ENCODE measurements around the gene RPL22.

DNA sequence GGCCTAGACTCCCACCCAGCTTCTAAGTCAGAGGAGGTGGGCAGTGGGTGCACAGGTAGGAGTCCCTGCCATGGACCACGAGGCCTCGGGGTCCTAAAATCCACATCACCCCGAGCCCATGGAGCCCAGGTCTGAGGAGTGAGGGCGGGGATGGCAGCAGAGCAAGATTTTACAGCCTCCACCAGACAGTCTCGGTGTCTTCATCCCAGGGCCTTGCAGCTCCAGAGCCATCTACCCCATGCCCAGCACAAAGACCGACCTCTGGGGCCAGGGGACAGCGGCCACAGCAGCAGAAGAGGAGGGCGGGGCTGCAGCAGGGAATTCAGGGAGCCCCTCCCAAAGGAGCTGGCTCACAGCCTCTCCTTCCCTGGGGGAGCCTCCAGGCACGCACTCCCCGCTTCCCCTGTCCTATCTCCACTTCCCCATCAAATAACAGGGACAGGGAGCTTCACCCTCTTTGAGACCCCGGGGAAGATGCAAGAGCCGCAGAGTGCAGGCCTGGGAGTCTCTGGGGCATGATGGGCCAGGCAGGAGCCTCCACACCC is 33.9 kb downstream of the RPL22 start:
- TF ChIP-seq, protein P1, sequence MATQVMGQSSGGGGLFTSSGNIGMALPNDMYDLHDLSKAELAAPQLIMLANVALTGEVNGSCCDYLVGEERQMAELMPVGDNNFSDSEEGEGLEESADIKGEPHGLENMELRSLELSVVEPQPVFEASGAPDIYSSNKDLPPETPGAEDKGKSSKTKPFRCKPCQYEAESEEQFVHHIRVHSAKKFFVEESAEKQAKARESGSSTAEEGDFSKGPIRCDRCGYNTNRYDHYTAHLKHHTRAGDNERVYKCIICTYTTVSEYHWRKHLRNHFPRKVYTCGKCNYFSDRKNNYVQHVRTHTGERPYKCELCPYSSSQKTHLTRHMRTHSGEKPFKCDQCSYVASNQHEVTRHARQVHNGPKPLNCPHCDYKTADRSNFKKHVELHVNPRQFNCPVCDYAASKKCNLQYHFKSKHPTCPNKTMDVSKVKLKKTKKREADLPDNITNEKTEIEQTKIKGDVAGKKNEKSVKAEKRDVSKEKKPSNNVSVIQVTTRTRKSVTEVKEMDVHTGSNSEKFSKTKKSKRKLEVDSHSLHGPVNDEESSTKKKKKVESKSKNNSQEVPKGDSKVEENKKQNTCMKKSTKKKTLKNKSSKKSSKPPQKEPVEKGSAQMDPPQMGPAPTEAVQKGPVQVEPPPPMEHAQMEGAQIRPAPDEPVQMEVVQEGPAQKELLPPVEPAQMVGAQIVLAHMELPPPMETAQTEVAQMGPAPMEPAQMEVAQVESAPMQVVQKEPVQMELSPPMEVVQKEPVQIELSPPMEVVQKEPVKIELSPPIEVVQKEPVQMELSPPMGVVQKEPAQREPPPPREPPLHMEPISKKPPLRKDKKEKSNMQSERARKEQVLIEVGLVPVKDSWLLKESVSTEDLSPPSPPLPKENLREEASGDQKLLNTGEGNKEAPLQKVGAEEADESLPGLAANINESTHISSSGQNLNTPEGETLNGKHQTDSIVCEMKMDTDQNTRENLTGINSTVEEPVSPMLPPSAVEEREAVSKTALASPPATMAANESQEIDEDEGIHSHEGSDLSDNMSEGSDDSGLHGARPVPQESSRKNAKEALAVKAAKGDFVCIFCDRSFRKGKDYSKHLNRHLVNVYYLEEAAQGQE (IDR thresholded peaks at IDR 0.05), result no peak
- TF ChIP-seq, protein P2, sequence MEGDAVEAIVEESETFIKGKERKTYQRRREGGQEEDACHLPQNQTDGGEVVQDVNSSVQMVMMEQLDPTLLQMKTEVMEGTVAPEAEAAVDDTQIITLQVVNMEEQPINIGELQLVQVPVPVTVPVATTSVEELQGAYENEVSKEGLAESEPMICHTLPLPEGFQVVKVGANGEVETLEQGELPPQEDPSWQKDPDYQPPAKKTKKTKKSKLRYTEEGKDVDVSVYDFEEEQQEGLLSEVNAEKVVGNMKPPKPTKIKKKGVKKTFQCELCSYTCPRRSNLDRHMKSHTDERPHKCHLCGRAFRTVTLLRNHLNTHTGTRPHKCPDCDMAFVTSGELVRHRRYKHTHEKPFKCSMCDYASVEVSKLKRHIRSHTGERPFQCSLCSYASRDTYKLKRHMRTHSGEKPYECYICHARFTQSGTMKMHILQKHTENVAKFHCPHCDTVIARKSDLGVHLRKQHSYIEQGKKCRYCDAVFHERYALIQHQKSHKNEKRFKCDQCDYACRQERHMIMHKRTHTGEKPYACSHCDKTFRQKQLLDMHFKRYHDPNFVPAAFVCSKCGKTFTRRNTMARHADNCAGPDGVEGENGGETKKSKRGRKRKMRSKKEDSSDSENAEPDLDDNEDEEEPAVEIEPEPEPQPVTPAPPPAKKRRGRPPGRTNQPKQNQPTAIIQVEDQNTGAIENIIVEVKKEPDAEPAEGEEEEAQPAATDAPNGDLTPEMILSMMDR (IDR thresholded peaks at IDR 0.05; ENCODE audit: low read depth, low read length, missing input control), result no peak
- TF ChIP-seq GABPA (IDR thresholded peaks at IDR 0.05 in 1 of 2, conservative IDR thresholded peaks at IDR 0.05 in 1 of 2), result no peak
- TF ChIP-seq RAD21 (IDR thresholded peaks at IDR 0.05), result no peak
- TF ChIP-seq YY1 (IDR thresholded peaks at IDR 0.05), result no peak
- TF ChIP-seq, protein P3, sequence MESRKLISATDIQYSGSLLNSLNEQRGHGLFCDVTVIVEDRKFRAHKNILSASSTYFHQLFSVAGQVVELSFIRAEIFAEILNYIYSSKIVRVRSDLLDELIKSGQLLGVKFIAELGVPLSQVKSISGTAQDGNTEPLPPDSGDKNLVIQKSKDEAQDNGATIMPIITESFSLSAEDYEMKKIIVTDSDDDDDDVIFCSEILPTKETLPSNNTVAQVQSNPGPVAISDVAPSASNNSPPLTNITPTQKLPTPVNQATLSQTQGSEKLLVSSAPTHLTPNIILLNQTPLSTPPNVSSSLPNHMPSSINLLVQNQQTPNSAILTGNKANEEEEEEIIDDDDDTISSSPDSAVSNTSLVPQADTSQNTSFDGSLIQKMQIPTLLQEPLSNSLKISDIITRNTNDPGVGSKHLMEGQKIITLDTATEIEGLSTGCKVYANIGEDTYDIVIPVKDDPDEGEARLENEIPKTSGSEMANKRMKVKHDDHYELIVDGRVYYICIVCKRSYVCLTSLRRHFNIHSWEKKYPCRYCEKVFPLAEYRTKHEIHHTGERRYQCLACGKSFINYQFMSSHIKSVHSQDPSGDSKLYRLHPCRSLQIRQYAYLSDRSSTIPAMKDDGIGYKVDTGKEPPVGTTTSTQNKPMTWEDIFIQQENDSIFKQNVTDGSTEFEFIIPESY (IDR thresholded peaks at IDR 0.05), result no peak
- TF ChIP-seq, protein P4, sequence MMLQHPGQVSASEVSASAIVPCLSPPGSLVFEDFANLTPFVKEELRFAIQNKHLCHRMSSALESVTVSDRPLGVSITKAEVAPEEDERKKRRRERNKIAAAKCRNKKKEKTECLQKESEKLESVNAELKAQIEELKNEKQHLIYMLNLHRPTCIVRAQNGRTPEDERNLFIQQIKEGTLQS (IDR thresholded peaks at IDR 0.05), result no peak
- TF ChIP-seq, protein P5, sequence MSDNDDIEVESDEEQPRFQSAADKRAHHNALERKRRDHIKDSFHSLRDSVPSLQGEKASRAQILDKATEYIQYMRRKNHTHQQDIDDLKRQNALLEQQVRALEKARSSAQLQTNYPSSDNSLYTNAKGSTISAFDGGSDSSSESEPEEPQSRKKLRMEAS (IDR thresholded peaks at IDR 0.05), result no peak
- TF ChIP-seq JUND (IDR thresholded peaks at IDR 0.05), result no peak
- TF ChIP-seq RXRA (IDR thresholded peaks at IDR 0.05), result no peak
- TF ChIP-seq TAF1 (conservative IDR thresholded peaks at IDR 0.05), result no peak
- TF ChIP-seq FOXA2 (IDR thresholded peaks at IDR 0.05), result no peak
- TF ChIP-seq HNF4G (IDR thresholded peaks at IDR 0.05), result no peak
